GM12872 (cell line): Measurements from ENCODE around the gene UNCX.

Source experiments
- TF ChIP-seq, protein P1 (sequence below): IDR thresholded peaks from 3 replicates; pipeline ENCODE4 v1.5.1; 2011; ENCODE audit warnings: low read depth, mild to moderate bottlenecking, low read length, moderate library complexity; ENCODE audit not compliant: insufficient read depth

Gene UNCX

DNA sequence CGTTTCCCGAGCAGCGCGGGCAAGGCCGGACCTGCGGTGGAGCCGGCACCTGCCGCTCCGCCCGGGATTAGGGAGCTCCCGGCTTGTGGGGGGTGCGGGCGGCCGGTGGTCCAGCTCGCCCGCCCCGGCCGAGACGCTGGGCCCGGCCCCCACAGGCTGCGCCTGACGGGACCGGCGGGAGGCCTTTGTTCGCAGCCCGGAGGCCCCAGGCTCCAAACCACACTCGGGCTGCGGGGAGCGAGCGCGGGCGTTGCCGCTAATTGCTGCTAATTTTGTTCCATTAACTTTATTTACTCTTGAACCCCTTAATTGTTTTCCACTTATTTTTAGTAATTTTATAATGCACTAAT lies 9.6 kb downstream of the UNCX start:
- TF ChIP-seq, protein P1, sequence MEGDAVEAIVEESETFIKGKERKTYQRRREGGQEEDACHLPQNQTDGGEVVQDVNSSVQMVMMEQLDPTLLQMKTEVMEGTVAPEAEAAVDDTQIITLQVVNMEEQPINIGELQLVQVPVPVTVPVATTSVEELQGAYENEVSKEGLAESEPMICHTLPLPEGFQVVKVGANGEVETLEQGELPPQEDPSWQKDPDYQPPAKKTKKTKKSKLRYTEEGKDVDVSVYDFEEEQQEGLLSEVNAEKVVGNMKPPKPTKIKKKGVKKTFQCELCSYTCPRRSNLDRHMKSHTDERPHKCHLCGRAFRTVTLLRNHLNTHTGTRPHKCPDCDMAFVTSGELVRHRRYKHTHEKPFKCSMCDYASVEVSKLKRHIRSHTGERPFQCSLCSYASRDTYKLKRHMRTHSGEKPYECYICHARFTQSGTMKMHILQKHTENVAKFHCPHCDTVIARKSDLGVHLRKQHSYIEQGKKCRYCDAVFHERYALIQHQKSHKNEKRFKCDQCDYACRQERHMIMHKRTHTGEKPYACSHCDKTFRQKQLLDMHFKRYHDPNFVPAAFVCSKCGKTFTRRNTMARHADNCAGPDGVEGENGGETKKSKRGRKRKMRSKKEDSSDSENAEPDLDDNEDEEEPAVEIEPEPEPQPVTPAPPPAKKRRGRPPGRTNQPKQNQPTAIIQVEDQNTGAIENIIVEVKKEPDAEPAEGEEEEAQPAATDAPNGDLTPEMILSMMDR = no peak

- TF ChIP-seq, protein P1 = no peak
Observed at GRCh38 chr7:1242606-1243289, 10.1 kb downstream of the UNCX start.

DNA sequence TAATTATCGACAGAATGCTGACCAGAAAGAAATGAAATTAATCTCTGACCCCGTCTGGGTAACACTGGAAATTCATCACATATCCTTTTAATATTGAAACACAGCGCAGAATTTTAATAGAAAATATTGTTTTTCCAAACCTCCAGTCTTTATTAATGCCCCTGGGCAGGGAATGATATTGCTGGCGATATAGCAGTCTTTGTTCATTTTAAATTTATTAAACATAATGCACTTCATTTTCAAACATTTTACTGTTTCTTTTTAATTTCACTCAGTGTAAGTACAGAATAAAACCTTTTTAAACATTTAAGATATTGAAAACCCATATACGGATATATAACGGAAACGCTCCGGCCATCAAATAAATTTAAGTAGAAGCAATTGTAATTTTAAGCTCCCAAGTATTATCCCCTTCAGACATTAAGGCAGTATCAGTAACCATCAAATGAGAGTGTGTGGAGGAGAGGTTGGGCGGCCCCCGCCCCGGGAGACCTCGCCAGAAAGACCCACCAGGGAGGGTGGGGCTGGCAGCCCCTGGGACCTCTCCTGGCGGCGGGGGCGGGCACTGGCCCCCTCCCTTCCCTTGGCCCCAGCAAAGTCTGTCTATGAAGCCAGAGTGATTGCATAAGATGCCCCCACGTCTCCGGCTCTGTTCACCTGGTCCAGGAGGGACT lies 10.8 kb downstream of the UNCX start:
- TF ChIP-seq, protein P1 = no peak

DNA sequence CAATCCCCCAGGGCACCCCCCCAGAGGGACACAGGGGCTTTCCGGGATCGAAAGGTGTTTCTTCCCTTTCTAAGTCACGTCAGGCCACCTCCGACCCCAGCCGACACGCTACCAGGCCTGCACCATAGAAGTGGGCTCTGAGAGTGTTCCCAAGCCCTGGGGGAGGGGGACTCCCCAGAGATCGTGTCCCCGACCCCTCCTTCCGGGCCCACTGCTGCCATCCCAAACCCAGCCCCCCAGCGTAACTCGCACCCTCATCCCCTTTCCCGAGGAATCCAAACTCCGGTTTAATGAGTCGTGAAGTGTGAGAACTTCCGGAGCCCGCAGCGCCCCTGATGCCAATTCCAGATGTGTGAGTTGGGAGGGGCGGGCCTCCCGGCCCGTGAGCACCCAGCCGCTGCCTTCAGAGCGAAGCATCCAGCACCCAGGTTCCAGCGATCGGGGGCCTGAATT lies 11.3 kb downstream of the UNCX start:
- TF ChIP-seq, protein P1 = no peak

GRCh38 chr7:1244700-1245523 lies 12.2 kb downstream of the UNCX start:
- TF ChIP-seq, protein P1 = no peak

GRCh38 chr7:1245524-1246050 lies 12.9 kb downstream of the UNCX start:
- TF ChIP-seq, protein P1 = no peak
